Activated T-helper 2 cell treated with anti-CD3 and anti-CD28 coated beads, Interferon-gamma antibody, Interleukin-2, Interleukin-4, amounts not matched to agents 10 μg/mL and 5 μg/mL and 100 μg/mL, durations not matched to agents 14 hours and 24 hours and 36 hours (primary cell): ENCODE measurements around the gene ERC2. TPM values are rescaled to one million over a fixed set of nuclear protein-coding genes. Genes with fewer than 3 reads are reported as not detected.

ENCODE experiments used
- DNase-seq: peaks from one replicate; pipeline ENCODE4 v3.0.0; 2021; ENCODE audit warnings: low spot score
- H3K27ac Mint-ChIP-seq: one replicate; pipeline ENCODE4 v1.8.0; 2021; ENCODE audit warnings: mixed read lengths
- H3K27me3 Mint-ChIP-seq: one replicate; pipeline ENCODE4 v1.8.0; 2021; ENCODE audit warnings: low read depth, mixed read lengths
- H3K36me3 Mint-ChIP-seq: one replicate; pipeline ENCODE4 v1.8.0; 2021; ENCODE audit warnings: low read depth, mixed read lengths
- H3K4me1 Mint-ChIP-seq: one replicate; pipeline ENCODE4 v1.8.0; 2021; ENCODE audit warnings: low read depth, mixed read lengths
- H3K4me3 Mint-ChIP-seq: one replicate; pipeline ENCODE4 v1.8.0; 2021; ENCODE audit warnings: low read depth, mild to moderate bottlenecking, moderate library complexity, mixed read lengths
- H3K9me3 Mint-ChIP-seq: one replicate; pipeline ENCODE4 v1.8.0; 2021; ENCODE audit warnings: mixed read lengths
- intact Hi-C: fragments of 100-400 bp; cut with micrococcal nuclease; formaldehyde crosslinking; loops from one replicate; pipeline ENCODE4 v1.15.1; 2023
- total RNA-seq: library from RNA; stranded (reverse); gene quantifications from 2 replicates; pipeline ENCODE4 v1.2.3, GENCODE V29; 2022

The ERC2 gene
- total RNA-seq, 1 donor from 2014 or later = 0.09 TPM

- H3K9me3 Mint-ChIP-seq = no peaks in the 10 kb centered on the region
- no peak overlapping the region for H3K4me3 Mint-ChIP-seq
- intact Hi-C loops = no loop called here
- no peaks in the 10 kb centered on the region for H3K36me3 Mint-ChIP-seq
- H3K27ac Mint-ChIP-seq = no peak overlapping the region
- H3K27me3 Mint-ChIP-seq = no peaks in the 10 kb centered on the region
- H3K4me1 Mint-ChIP-seq = no peaks in the 10 kb centered on the region
- no peak for DNase-seq
Observed at GRCh38 chr3:55661141-55661540, 807.1 kb downstream of the ERC2 start.

- H3K27me3 Mint-ChIP-seq = no peaks in the 10 kb centered on the region
- no peaks in the 10 kb centered on the region for H3K9me3 Mint-ChIP-seq
- H3K36me3 Mint-ChIP-seq = no peaks in the 10 kb centered on the region
- H3K27ac Mint-ChIP-seq = no peak overlapping the region
- intact Hi-C loops = no loop called here
- no peak for DNase-seq
- no peak overlapping the region for H3K4me3 Mint-ChIP-seq
- no peaks in the 10 kb centered on the region for H3K4me1 Mint-ChIP-seq
Observed at GRCh38 chr3:55660642-55661041, 807.6 kb downstream of the ERC2 start.

GRCh38 chr3:55659701-55660100, 808.6 kb downstream of the ERC2 start:
- Mint-ChIP-seq H3K36me3 (no peaks in the 10 kb centered on the region), H3K27ac (no peak overlapping the region), H3K27me3 (no peaks in the 10 kb centered on the region), H3K9me3 (no peaks in the 10 kb centered on the region), H3K4me1 (no peaks in the 10 kb centered on the region), H3K4me3 (no peak overlapping the region)
- no peak for DNase-seq
- intact Hi-C loops = no loop called here

GRCh38 chr3:55658690-55659562, 809.3 kb downstream of the ERC2 start:
- Mint-ChIP-seq H3K36me3 (no peaks in the 10 kb centered on the region), H3K27ac (no peak overlapping the region), H3K4me3 (no peak overlapping the region), H3K4me1 (no peaks in the 10 kb centered on the region), H3K9me3 (no peaks in the 10 kb centered on the region), H3K27me3 (no peaks in the 10 kb centered on the region)
- DNase-seq = no peak
- intact Hi-C loops = no loop called here

GRCh38 chr3:55658270-55658669, 810.0 kb downstream of the ERC2 start:
- Mint-ChIP-seq H3K9me3 (no peaks in the 10 kb centered on the region), H3K4me3 (no peak overlapping the region), H3K27me3 (no peaks in the 10 kb centered on the region), H3K27ac (no peak overlapping the region), H3K4me1 (no peaks in the 10 kb centered on the region), H3K36me3 (no peaks in the 10 kb centered on the region)
- intact Hi-C loops = no loop called here
- DNase-seq = no peak

GRCh38 chr3:55655544-55655943, 812.7 kb downstream of the ERC2 start:
- Mint-ChIP-seq H3K9me3 (no peaks in the 10 kb centered on the region), H3K4me1 (no peaks in the 10 kb centered on the region)
- intact Hi-C loops = no loop called here

GRCh38 chr3:55654123-55654760, 814.0 kb downstream of the ERC2 start:
- DNase-seq = no peak
- intact Hi-C loops = no loop called here
- Mint-ChIP-seq H3K36me3 (no peaks in the 10 kb centered on the region), H3K4me3 (no peak overlapping the region), H3K9me3 (no peaks in the 10 kb centered on the region), H3K27me3 (no peaks in the 10 kb centered on the region), H3K4me1 (no peaks in the 10 kb centered on the region), H3K27ac (no peak overlapping the region)

More at GRCh38 chr3:55655544-55655943, 812.7 kb downstream of the ERC2 start:
- DNase-seq = no peak
- Mint-ChIP-seq H3K27ac (no peak overlapping the region), H3K36me3 (no peaks in the 10 kb centered on the region), H3K27me3 (no peaks in the 10 kb centered on the region), H3K4me3 (no peak overlapping the region)

GRCh38 chr3:55651011-55651410, 817.3 kb downstream of the ERC2 start:
- no peaks in the 10 kb centered on the region for H3K9me3 Mint-ChIP-seq
- intact Hi-C loops = no loop called here
- H3K27ac Mint-ChIP-seq = no peak overlapping the region
- H3K27me3 Mint-ChIP-seq = no peaks in the 10 kb centered on the region
- no peak overlapping the region for H3K4me3 Mint-ChIP-seq
- no peaks in the 10 kb centered on the region for H3K36me3 Mint-ChIP-seq
- no peak for DNase-seq
- no peaks in the 10 kb centered on the region for H3K4me1 Mint-ChIP-seq

GRCh38 chr3:55650011-55650410, 818.3 kb downstream of the ERC2 start:
- Mint-ChIP-seq H3K36me3 (no peaks in the 10 kb centered on the region), H3K9me3 (no peaks in the 10 kb centered on the region), H3K27me3 (no peaks in the 10 kb centered on the region), H3K4me3 (no peak overlapping the region), H3K4me1 (no peaks in the 10 kb centered on the region), H3K27ac (no peak overlapping the region)
- DNase-seq = no peak
- intact Hi-C loops = no loop called here

- Mint-ChIP-seq H3K27me3 (no peaks in the 10 kb centered on the region), H3K4me3 (no peak overlapping the region), H3K36me3 (no peaks in the 10 kb centered on the region), H3K4me1 (no peaks in the 10 kb centered on the region), H3K27ac (no peak overlapping the region), H3K9me3 (no peaks in the 10 kb centered on the region)
- DNase-seq = no peak
- intact Hi-C loops = no loop called here
Observed at GRCh38 chr3:55649554-55649953, 818.7 kb downstream of the ERC2 start.

- H3K4me3 Mint-ChIP-seq = no peak overlapping the region
- no peaks in the 10 kb centered on the region for H3K4me1 Mint-ChIP-seq
- H3K9me3 Mint-ChIP-seq = no peaks in the 10 kb centered on the region
- intact Hi-C loops = no loop called here
- no peaks in the 10 kb centered on the region for H3K27me3 Mint-ChIP-seq
- DNase-seq = no peak
- no peaks in the 10 kb centered on the region for H3K36me3 Mint-ChIP-seq
- H3K27ac Mint-ChIP-seq = no peak overlapping the region
Observed at GRCh38 chr3:55648591-55649318, 819.5 kb downstream of the ERC2 start.

- H3K36me3 Mint-ChIP-seq = no peaks in the 10 kb centered on the region
- no peaks in the 10 kb centered on the region for H3K9me3 Mint-ChIP-seq
- H3K4me1 Mint-ChIP-seq = no peaks in the 10 kb centered on the region
- no peak for DNase-seq
- no peak overlapping the region for H3K4me3 Mint-ChIP-seq
- H3K27me3 Mint-ChIP-seq = no peaks in the 10 kb centered on the region
- intact Hi-C loops = no loop called here
- H3K27ac Mint-ChIP-seq = no peak overlapping the region
Observed at GRCh38 chr3:55647670-55648069, 820.6 kb downstream of the ERC2 start.

- H3K9me3 Mint-ChIP-seq = no peaks in the 10 kb centered on the region
- DNase-seq = no peak
- H3K4me1 Mint-ChIP-seq = no peaks in the 10 kb centered on the region
- intact Hi-C loops = no loop called here
- H3K27ac Mint-ChIP-seq = no peak overlapping the region
- H3K36me3 Mint-ChIP-seq = no peaks in the 10 kb centered on the region
- H3K4me3 Mint-ChIP-seq = no peak overlapping the region
- no peaks in the 10 kb centered on the region for H3K27me3 Mint-ChIP-seq
Observed at GRCh38 chr3:55647063-55647462, 821.2 kb downstream of the ERC2 start.
